Neural progenitor cell (in vitro differentiated cells): Measurements from ENCODE around the gene UNCX.

ENCODE experiments used
- EZH2 ChIP-seq: fragments of 200-600 bp; sonication (generic); IDR thresholded peaks from 2 replicates; pipeline ENCODE4 v1.6.1; 2017; ENCODE audit warnings: antibody characterized with exemption, mild to moderate bottlenecking, moderate library complexity
- EZH2phosphoT487 ChIP-seq: fragments of 200-600 bp; sonication (generic); IDR thresholded peaks from 2 replicates; pipeline ENCODE4 v1.6.1; 2017; ENCODE audit warnings: antibody characterized with exemption
- TF ChIP-seq, protein P1 (sequence below): fragments of 200-600 bp; sonication (generic); IDR thresholded peaks from 2 replicates; pipeline ENCODE4 v1.5.1; 2017; ENCODE audit warnings: antibody characterized with exemption, mild to moderate bottlenecking

DNA sequence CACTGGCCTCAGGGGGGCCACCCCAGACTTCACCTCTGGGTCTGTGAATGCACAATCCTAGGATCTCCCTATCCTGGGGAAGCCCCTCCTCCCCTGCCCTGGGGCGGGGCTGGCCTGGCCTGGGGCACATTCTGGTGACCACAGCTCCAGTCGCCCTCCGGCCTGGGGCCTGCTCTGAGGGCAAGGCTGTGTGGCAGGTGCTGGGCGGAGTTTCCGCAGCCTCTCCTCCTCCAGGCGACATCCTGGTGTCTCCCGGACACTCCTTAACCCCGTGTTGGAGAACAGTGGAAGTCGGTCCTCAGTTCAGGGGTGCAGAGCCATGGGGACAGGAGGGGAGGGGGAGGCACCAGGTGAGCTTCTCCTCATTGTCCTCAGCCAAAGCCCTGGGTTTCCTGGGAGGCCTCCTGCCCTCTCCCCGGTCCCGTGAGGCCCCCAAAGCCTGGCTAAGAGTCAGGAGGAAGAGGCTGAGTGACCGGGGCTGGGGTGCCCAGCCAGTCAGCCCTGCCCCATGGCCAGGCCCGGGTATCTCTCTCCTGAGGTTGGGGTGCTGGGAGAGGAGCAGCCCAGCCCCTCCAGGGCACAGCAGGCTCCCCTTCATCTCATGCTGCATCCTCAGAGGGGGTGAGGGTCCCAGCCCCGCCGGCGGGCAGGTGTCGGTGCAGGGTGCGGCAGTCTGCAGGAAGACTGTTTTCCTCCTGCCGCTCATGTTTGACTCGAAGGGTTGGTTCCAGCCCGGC lies 22.6 kb downstream of the UNCX start:
- TF ChIP-seq, protein P1, sequence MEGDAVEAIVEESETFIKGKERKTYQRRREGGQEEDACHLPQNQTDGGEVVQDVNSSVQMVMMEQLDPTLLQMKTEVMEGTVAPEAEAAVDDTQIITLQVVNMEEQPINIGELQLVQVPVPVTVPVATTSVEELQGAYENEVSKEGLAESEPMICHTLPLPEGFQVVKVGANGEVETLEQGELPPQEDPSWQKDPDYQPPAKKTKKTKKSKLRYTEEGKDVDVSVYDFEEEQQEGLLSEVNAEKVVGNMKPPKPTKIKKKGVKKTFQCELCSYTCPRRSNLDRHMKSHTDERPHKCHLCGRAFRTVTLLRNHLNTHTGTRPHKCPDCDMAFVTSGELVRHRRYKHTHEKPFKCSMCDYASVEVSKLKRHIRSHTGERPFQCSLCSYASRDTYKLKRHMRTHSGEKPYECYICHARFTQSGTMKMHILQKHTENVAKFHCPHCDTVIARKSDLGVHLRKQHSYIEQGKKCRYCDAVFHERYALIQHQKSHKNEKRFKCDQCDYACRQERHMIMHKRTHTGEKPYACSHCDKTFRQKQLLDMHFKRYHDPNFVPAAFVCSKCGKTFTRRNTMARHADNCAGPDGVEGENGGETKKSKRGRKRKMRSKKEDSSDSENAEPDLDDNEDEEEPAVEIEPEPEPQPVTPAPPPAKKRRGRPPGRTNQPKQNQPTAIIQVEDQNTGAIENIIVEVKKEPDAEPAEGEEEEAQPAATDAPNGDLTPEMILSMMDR: no peak
- no peak for TF ChIP-seq EZH2
- TF ChIP-seq EZH2phosphoT487: no peak
